ENCODE data around the gene SCT. TPM values are rescaled to one million over a fixed set of nuclear protein-coding genes. Genes with fewer than 3 reads are reported as not detected.

The SCT gene
- total RNA-seq, 1 experiment from 2014 or later = not detected

DNA sequence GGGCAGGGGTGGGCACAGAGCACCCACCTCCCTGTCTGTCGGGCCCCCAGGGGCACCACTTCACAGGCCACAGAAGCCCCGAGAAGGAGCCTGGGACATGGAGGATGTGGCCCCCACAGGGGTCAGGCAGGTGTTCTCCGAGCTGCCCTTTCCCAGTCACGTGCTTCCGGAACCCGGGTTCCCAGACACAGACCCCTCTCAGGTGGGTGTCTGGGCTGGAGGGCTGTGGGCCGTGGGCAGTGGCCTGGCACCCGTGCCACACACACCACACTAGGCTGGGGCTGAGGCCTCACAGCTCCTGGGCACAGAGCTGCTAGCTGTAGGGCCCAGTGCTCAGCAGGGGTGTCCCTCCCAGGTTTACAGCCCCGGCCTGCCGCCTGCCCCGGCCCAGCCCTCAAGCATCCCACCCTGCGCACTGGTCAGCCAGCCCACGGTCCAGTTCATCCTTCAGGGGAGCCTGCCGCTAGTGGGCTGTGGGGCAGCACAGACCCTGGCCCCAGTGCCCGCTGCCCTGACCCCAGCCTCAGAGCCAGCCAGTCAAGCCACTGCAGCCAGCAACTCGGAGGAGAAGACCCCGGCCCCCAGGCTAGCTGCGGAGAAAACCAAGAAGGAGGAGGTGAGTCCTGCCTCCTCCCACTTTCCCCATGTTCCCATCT, 16.7 kb downstream of the SCT start:
- no peak overlapping the region for H3K4me3 Mint-ChIP-seq (ENCODE audit: unreplicated experiment)

GRCh38 chr11:609341-609811, 17.6 kb downstream of the SCT start:
- CTCF ChIA-PET = no interaction called here

More for the DNA sequence above, 16.7 kb downstream of the SCT start:
- no TSS peak for BruUV-seq (replicated peaks)
- H3K27me3 Mint-ChIP-seq (ENCODE audit: insufficient read depth, unreplicated experiment) = no peaks in the 10 kb centered on the region
- peaks cover 57% of the 10 kb centered on the region for H3K36me3 Mint-ChIP-seq (ENCODE audit: insufficient read depth, unreplicated experiment)
- intact Hi-C loops (cut with micrococcal nuclease) = loop anchor here (10.0 kb wide), 1 partner anchor 45 kb away; the partner anchor contains the start of genes LMNTD2 and RASSF7
- ChIA-PET CTCF (no interaction called here), POLR2A (interaction anchor here (0.6 kb wide), 1 partner anchor 72 kb away, joined by 3 read pairs; no protein-coding TSS in a partner anchor)
- H3K9me3 Mint-ChIP-seq (ENCODE audit: unreplicated experiment) = no peaks in the 10 kb centered on the region
- TF ChIP-seq CTCF (IDR thresholded peaks at IDR 0.05; ENCODE audit: unreplicated experiment) = no peak
- DNase-seq (ENCODE audit: unreplicated experiment) = no peak
- no peak overlapping the region for H3K27ac Mint-ChIP-seq (ENCODE audit: low read depth, unreplicated experiment)
- peaks cover 6% of the 10 kb centered on the region for H3K4me1 Mint-ChIP-seq (ENCODE audit: insufficient read depth, unreplicated experiment)

GRCh38 chr11:608791-609251, 18.2 kb downstream of the SCT start:
- Mint-ChIP-seq H3K4me1 (ENCODE audit: insufficient read depth, unreplicated experiment) (no peaks in the 10 kb centered on the region), H3K9me3 (ENCODE audit: unreplicated experiment) (no peaks in the 10 kb centered on the region), H3K27ac (ENCODE audit: low read depth, unreplicated experiment) (no peak overlapping the region), H3K36me3 (ENCODE audit: insufficient read depth, unreplicated experiment) (peaks cover 55% of the 10 kb centered on the region), H3K27me3 (ENCODE audit: insufficient read depth, unreplicated experiment) (no peaks in the 10 kb centered on the region), H3K4me3 (ENCODE audit: unreplicated experiment) (no peak overlapping the region)
- CTCF ChIA-PET = interaction anchor here (0.6 kb wide), 1 partner anchor 62 kb away, joined by 4 read pairs; no protein-coding TSS in a partner anchor
- TF ChIP-seq CTCF (IDR thresholded peaks at IDR 0.05; ENCODE audit: unreplicated experiment) = no peak
- BruUV-seq (replicated peaks) = no TSS peak
- DNase-seq (ENCODE audit: unreplicated experiment) = no peak
- POLR2A ChIA-PET = interaction anchor here (1.3 kb wide), 1 partner anchor 30 kb away, joined by 4 read pairs; no protein-coding TSS in a partner anchor
- intact Hi-C loops (cut with micrococcal nuclease) = no loop called here

More at GRCh38 chr11:609341-609811, 17.6 kb downstream of the SCT start:
- BruUV-seq (replicated peaks) = no TSS peak
- DNase-seq (ENCODE audit: unreplicated experiment) = no peak
- H3K36me3 Mint-ChIP-seq (ENCODE audit: insufficient read depth, unreplicated experiment) = peaks cover 55% of the 10 kb centered on the region
- peaks cover 4% of the 10 kb centered on the region for H3K4me1 Mint-ChIP-seq (ENCODE audit: insufficient read depth, unreplicated experiment)
- TF ChIP-seq CTCF (IDR thresholded peaks at IDR 0.05; ENCODE audit: unreplicated experiment) = no peak
- no peaks in the 10 kb centered on the region for H3K9me3 Mint-ChIP-seq (ENCODE audit: unreplicated experiment)
- no peaks in the 10 kb centered on the region for H3K27me3 Mint-ChIP-seq (ENCODE audit: insufficient read depth, unreplicated experiment)
- intact Hi-C loops (cut with micrococcal nuclease) = no loop called here
- H3K27ac Mint-ChIP-seq (ENCODE audit: low read depth, unreplicated experiment) = no peak overlapping the region
- POLR2A ChIA-PET = interaction anchor here (0.6 kb wide), 1 partner anchor 72 kb away, joined by 3 read pairs; no protein-coding TSS in a partner anchor
- H3K4me3 Mint-ChIP-seq (ENCODE audit: unreplicated experiment) = no peak overlapping the region

DNA sequence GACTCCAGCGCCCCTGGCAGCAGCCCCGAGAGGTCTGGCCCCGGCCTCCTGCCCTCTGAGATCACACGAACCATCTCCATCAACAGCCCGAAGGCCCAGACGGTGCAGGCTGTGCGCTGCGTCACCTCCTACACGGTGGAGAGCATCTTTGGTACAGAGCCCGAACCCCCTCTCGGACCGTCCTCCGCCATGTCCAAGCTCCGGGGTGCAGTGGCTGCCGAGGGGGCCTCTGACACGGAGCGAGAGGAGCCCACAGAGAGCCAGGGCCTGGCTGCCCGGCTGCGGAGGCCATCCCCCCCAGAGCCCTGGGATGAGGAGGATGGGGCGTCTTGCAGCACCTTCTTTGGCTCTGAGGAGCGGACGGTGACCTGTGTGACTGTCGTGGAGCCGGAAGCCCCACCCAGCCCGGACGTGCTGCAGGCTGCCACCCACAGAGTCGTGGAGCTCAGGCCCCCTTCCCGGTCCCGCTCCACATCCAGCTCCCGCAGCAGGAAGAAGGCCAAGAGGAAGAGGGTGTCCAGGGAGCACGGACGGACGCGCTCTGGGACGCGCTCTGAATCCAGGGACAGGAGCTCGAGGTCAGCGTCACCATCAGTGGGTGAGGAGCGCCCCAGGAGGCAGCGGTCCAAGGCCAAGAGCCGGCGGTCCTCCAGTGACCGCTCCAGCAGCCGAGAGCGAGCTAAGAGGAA, 18.9 kb downstream of the SCT start:
- BruUV-seq (replicated peaks) = no TSS peak
- intact Hi-C loops (cut with micrococcal nuclease) = no loop called here
- POLR2A ChIA-PET = interaction anchor here (1.3 kb wide), 1 partner anchor 29 kb away, joined by 4 read pairs; no protein-coding TSS in a partner anchor

More for the DNA sequence above, 18.9 kb downstream of the SCT start:
- Mint-ChIP-seq H3K4me3 (ENCODE audit: unreplicated experiment) (no peak overlapping the region), H3K27ac (ENCODE audit: low read depth, unreplicated experiment) (no peak overlapping the region), H3K36me3 (ENCODE audit: insufficient read depth, unreplicated experiment) (peaks cover 57% of the 10 kb centered on the region), H3K27me3 (ENCODE audit: insufficient read depth, unreplicated experiment) (no peaks in the 10 kb centered on the region), H3K9me3 (ENCODE audit: unreplicated experiment) (no peaks in the 10 kb centered on the region), H3K4me1 (ENCODE audit: insufficient read depth, unreplicated experiment) (no peaks in the 10 kb centered on the region)
- DNase-seq (ENCODE audit: unreplicated experiment) = no peak
- CTCF ChIA-PET = interaction anchor here (0.6 to 0.7 kb wide), 2 partner anchors 61 to 190 kb away, joined by 4 read pairs; no protein-coding TSS in a partner anchor
- no peak for TF ChIP-seq CTCF (IDR thresholded peaks at IDR 0.05; ENCODE audit: unreplicated experiment)
